BJ (cell line): Measurements from ENCODE around the gene FIZ1. TPM values are rescaled to one million over a fixed set of nuclear protein-coding genes. Genes with fewer than 3 reads are reported as not detected.

ENCODE experiments used
- CTCF ChIA-PET: fragments of 350-600 bp; formaldehyde crosslinking; extraction: SDS; loops from one replicate; lab custom pipeline; 2021; ENCODE audit warnings: antibody characterized with exemption, inconsistent platforms; lab: Yijun Ruan, JAX
- POLR2A ChIA-PET: fragments of 300-600 bp; sonication (Branson Sonifier 250); formaldehyde crosslinking; extraction: SDS; loops from one replicate; lab custom pipeline; 2021; ENCODE audit warnings: antibody characterized with exemption; lab: Charles Lee
- DNase-seq: peaks from one replicate; pipeline ENCODE4 v3.0.0-alpha.2; 2011; ENCODE audit warnings: low read depth
- H3K27me3 ChIP-seq: 2 replicates; pipeline ENCODE4 v1.6.0; 2011; ENCODE audit warnings: low read length; ENCODE audit not compliant: control insufficient read depth, insufficient read depth
- H3K36me3 ChIP-seq: 2 replicates; pipeline ENCODE4 v1.5.1; 2011; ENCODE audit warnings: low read length; ENCODE audit not compliant: control insufficient read depth, insufficient read depth
- H3K4me3 ChIP-seq: 2 replicates; pipeline ENCODE4 v1.5.1; 2011; ENCODE audit warnings: low read depth, mild to moderate bottlenecking, control low read depth, low read length
- CTCF ChIP-seq: IDR thresholded peaks from 2 replicates; pipeline ENCODE4 v1.5.1; 2011; ENCODE audit warnings: low read depth, mild to moderate bottlenecking, control low read depth, inconsistent platforms, low read length, moderate library complexity; ENCODE audit not compliant: insufficient read depth
- polyA plus RNA-seq: library from polyadenylated mRNA; depleted of rRNA; stranded (reverse); fragments of >200 nt; gene quantifications from 2 replicates; pipeline ENCODE4 v1.2.3, GENCODE V29; 2011

Gene FIZ1
- polyA plus RNA-seq, 1 experiment = 4.0 TPM

GRCh38 chr19:55567708-55568328 lies 31.5 kb downstream of the FIZ1 start:
- TF ChIP-seq CTCF = no peak
- no peak overlapping the region for H3K4me3 ChIP-seq
- POLR2A ChIA-PET = no interaction called here
- DNase-seq = no peak
- peaks cover 6% of the 10 kb centered on the region; the same call in 1 of the 2 replicates for H3K27me3 ChIP-seq
- CTCF ChIA-PET = no interaction called here
- H3K36me3 ChIP-seq = no peaks in the 10 kb centered on the region

GRCh38 chr19:55566823-55567222 lies 32.5 kb downstream of the FIZ1 start:
- CTCF ChIA-PET = no interaction called here
- Histone ChIP-seq H3K4me3 (no peak overlapping the region), H3K27me3 (peaks cover 6% of the 10 kb centered on the region; the same call in 1 of the 2 replicates), H3K36me3 (no peaks in the 10 kb centered on the region)
- POLR2A ChIA-PET = no interaction called here
- DNase-seq = no peak
- TF ChIP-seq CTCF = no peak

GRCh38 chr19:55563261-55563690 lies 36.0 kb downstream of the FIZ1 start:
- no peaks in the 10 kb centered on the region for H3K36me3 ChIP-seq
- ChIA-PET POLR2A (no interaction called here), CTCF (interaction anchor here (1.0 kb wide), 1 partner anchor 15 kb away, joined by 3 read pairs; no protein-coding TSS in a partner anchor)
- no peak for TF ChIP-seq CTCF
- no peak overlapping the region for H3K4me3 ChIP-seq
- peaks cover 6% of the 10 kb centered on the region; the same call in 1 of the 2 replicates for H3K27me3 ChIP-seq
- DNase-seq = no peak

GRCh38 chr19:55559684-55560083 lies 39.6 kb downstream of the FIZ1 start:
- TF ChIP-seq CTCF = no peak
- Histone ChIP-seq H3K36me3 (no peaks in the 10 kb centered on the region), H3K4me3 (no peak overlapping the region), H3K27me3 (peaks cover 5% of the 10 kb centered on the region; the same call in 1 of the 2 replicates)
- CTCF ChIA-PET = interaction anchor here (0.7 kb wide), 1 partner anchor 14 kb away, joined by 3 read pairs; no protein-coding TSS in a partner anchor
- POLR2A ChIA-PET = no interaction called here
- DNase-seq = no peak

- no peak for TF ChIP-seq CTCF
- ChIA-PET POLR2A (no interaction called here), CTCF (no interaction called here)
- Histone ChIP-seq H3K27me3 (no peaks in the 10 kb centered on the region), H3K36me3 (no peaks in the 10 kb centered on the region), H3K4me3 (no peak overlapping the region)
- no peak for DNase-seq
These were observed 44.6 kb downstream of the FIZ1 start for GRCh38 chr19:55554741-55555152.
